Astrocyte of the spinal cord (primary cell): Measurements from ENCODE around the gene RMI1.

Source experiments
- DNase-seq: peaks from one replicate; pipeline ENCODE4 v3.0.0; 2011; ENCODE audit warnings: low read depth, low spot score
- H3K4me3 ChIP-seq: 2 replicates; pipeline ENCODE4 v1.5.1; 2011; ENCODE audit warnings: low read depth, mild to moderate bottlenecking, low read length, moderate library complexity
- in situ Hi-C: cut with HindIII; loops from 2 replicates; pipeline ENCODE4 v1.10.0; 2017; ENCODE audit warnings: low sequenced_read_pairs
- TF ChIP-seq, protein P1 (sequence below): IDR thresholded peaks from 2 replicates; pipeline ENCODE4 v1.5.1; 2012; ENCODE audit warnings: low read depth, mild to moderate bottlenecking, low read length, inconsistent platforms

Gene RMI1

GRCh38 chr9:83980395-83981125 is at the start of gene RMI1:
Gene RMI1 (plus strand): TSS chr9:83980805. CDS start chr9:84000987, 20,182 bp downstream.
- peak; percentile 98 for DNase-seq
- peak within 1 kb of the TSS; percentile 72 for H3K4me3 ChIP-seq
- in situ Hi-C loops = no loop called here
- TF ChIP-seq, protein P1, sequence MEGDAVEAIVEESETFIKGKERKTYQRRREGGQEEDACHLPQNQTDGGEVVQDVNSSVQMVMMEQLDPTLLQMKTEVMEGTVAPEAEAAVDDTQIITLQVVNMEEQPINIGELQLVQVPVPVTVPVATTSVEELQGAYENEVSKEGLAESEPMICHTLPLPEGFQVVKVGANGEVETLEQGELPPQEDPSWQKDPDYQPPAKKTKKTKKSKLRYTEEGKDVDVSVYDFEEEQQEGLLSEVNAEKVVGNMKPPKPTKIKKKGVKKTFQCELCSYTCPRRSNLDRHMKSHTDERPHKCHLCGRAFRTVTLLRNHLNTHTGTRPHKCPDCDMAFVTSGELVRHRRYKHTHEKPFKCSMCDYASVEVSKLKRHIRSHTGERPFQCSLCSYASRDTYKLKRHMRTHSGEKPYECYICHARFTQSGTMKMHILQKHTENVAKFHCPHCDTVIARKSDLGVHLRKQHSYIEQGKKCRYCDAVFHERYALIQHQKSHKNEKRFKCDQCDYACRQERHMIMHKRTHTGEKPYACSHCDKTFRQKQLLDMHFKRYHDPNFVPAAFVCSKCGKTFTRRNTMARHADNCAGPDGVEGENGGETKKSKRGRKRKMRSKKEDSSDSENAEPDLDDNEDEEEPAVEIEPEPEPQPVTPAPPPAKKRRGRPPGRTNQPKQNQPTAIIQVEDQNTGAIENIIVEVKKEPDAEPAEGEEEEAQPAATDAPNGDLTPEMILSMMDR = no peak

DNA sequence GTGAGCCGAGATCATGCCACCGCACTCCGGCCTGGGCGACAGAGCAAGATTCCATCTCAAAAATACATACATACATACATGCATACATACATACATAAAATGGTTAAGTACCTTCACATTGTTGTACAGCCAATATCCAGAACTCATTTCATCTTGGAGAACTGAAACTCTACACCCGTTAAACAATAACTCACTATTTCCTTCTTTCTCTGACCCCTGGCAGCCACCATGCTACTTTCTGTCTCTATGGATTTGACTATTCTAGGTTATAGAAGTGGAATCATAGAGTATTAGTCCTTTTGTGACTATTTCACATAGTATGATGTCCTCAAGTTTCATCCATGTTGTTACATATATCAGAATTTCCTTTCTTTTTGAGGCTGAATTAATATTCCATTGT is 49.7 kb upstream of the RMI1 start:
- DNase-seq = no peak
- TF ChIP-seq, protein P1 = no peak
- in situ Hi-C loops = loop anchor here (25.0 kb wide), 1 partner anchor 331 kb away; no protein-coding TSS in a partner anchor
- no peak overlapping the region for H3K4me3 ChIP-seq

GRCh38 chr9:83932011-83932410 is 48.6 kb upstream of the RMI1 start:
- no peak for DNase-seq
- in situ Hi-C loops = loop anchor here (25.0 kb wide), 1 partner anchor 330 kb away; no protein-coding TSS in a partner anchor
- TF ChIP-seq, protein P1 = no peak

DNA sequence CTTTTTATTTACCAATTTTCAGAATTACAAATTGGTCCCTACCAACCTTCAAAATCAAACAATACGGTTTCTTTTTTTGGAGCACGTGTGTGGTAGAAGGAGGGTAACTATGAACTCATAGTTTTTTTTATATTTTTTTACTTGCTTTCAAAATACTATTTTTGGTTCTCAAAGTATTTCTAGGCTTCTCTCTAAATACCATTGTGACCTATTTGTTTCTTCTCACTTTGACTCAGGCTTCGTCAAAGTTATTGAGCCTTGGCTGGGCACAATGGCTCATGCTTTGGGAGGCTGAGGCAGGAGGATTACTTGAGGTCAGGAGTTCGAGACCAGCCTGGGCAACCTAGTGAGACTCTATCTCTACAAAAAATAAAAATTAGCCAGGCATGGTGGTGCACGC is 47.8 kb upstream of the RMI1 start:
- TF ChIP-seq, protein P1 = no peak
- DNase-seq = no peak
- in situ Hi-C loops = loop anchor here (25.0 kb wide), 1 partner anchor 329 kb away; no protein-coding TSS in a partner anchor
- no peak overlapping the region for H3K4me3 ChIP-seq

More at GRCh38 chr9:83932011-83932410, 48.6 kb upstream of the RMI1 start:
- no peak overlapping the region for H3K4me3 ChIP-seq

DNA sequence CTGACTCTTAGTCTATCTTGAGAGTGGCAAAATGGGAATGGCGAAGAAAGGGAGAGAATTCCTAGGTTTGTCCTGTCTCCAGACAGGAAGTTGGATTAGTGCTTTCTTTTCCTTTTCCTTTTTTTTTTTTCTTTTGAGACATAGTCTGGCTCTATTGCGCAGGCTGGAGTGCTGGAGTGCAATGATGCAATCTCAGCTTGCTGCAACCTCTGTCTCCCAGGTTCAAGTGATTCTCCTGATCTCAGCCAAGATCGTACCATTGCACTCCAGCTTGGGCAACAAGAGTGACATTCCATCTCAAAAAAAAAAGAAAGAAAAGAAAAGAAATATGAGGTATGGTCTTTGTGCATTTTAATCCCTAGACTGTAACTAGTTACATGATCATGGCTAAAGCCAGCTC is 46.8 kb upstream of the RMI1 start:
- DNase-seq = no peak
- no peak overlapping the region for H3K4me3 ChIP-seq
- in situ Hi-C loops = loop anchor here (25.0 kb wide), 1 partner anchor 329 kb away; no protein-coding TSS in a partner anchor
- TF ChIP-seq, protein P1 = no peak

DNA sequence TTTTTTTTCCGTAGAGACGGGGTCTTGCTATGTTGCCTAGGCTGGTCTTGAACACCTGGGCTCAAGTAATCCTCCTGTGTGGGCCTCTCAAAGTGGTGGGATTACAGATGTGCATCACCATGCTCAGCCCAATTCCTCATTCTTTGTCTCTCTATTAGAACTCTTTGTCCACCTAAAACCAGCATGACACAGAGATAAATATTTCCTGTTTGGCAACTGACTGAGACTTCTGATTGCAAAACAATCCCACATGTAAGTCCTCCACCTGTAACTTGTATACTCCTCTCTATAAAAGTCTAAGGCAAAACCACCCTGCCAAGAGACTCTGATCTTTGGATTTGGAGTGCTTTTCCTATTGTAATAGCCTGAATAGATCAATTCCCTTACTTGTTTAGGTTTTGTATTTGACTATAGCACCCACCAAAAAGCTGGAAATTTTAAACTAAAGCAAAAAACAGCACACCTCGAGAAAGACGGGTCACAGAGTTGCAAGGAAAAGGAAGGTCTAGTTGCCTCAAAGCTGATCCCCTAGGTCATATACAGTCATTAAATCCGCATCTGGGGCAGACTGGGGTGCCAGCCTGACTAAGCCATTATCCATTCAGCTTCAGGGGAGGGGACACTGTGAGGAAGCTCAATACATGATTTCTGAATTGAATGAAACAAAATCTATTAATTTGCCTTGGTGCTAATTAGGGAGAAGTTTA is 45.9 kb upstream of the RMI1 start:
- TF ChIP-seq, protein P1 = no peak
- H3K4me3 ChIP-seq = no peak overlapping the region
- in situ Hi-C loops = loop anchor here (25.0 kb wide), 1 partner anchor 328 kb away; no protein-coding TSS in a partner anchor
- peak; percentile 46 for DNase-seq
